Fibroblast of the aortic adventitia (primary cell): ENCODE measurements around the gene ZBTB24. TPM values are rescaled to one million over a fixed set of nuclear protein-coding genes. Genes with fewer than 3 reads are reported as not detected.

Experiments
- DNase-seq: peaks from one replicate; pipeline ENCODE4 v3.0.0-alpha.2; 2010; ENCODE audit warnings: low read depth
- H3K4me3 ChIP-seq: 2 replicates; pipeline ENCODE4 v1.5.1; 2011; ENCODE audit warnings: low read depth, mild to moderate bottlenecking, control low read depth, low read length, moderate library complexity
- CTCF ChIP-seq: IDR thresholded peaks from 2 replicates; pipeline ENCODE4 v1.5.1; 2011; ENCODE audit warnings: mild to moderate bottlenecking, low read length, control low read depth, inconsistent platforms; ENCODE audit not compliant: insufficient read depth
- total RNA-seq: library from RNA; depleted of rRNA; stranded (reverse); fragments of >200 nt; gene quantifications from 2 replicates; pipeline ENCODE4 v1.2.3, GENCODE V29; 2012; ENCODE audit warnings: low replicate concordance

ZBTB24 gene
- total RNA-seq, 1 donor = 9.8 TPM

GRCh38 chr6:109442393-109442924, 40.6 kb downstream of the ZBTB24 start:
- no peak for TF ChIP-seq CTCF
- DNase-seq = no peak

GRCh38 chr6:109441069-109441816, 41.8 kb downstream of the ZBTB24 start:
- TF ChIP-seq CTCF = peak; percentile 33
- peak; percentile 54 for DNase-seq
- peak overlapping the region; percentile 88 for H3K4me3 ChIP-seq

More at GRCh38 chr6:109442393-109442924, 40.6 kb downstream of the ZBTB24 start:
- H3K4me3 ChIP-seq = no peak overlapping the region

- H3K4me3 ChIP-seq = peak within 1 kb of the TSS; percentile 88
- peak; percentile 16 for TF ChIP-seq CTCF
- DNase-seq = peak; percentile 85
Observed at GRCh38 chr6:109440331-109441068, 42.5 kb downstream of the ZBTB24 start, which contains the start of the genes PPIL6 and SMPD2. PPIL6 (minus strand) TSS chr6:109440628; CDS start chr6:109440590, 38 bp downstream. SMPD2 (plus strand) TSS chr6:109440724; CDS start chr6:109441122, 398 bp downstream.

- H3K4me3 ChIP-seq = no peak overlapping the region
- TF ChIP-seq CTCF = no peak
- no peak for DNase-seq
Observed at GRCh38 chr6:109436041-109436440, 47.0 kb downstream of the ZBTB24 start.

GRCh38 chr6:109434456-109434855, 48.6 kb downstream of the ZBTB24 start:
- H3K4me3 ChIP-seq = no peak overlapping the region
- DNase-seq = peak; percentile 22
- TF ChIP-seq CTCF = no peak

- H3K4me3 ChIP-seq = no peak overlapping the region
- no peak for TF ChIP-seq CTCF
- no peak for DNase-seq
Observed at GRCh38 chr6:109429496-109429895, 53.5 kb downstream of the ZBTB24 start.
